HepG2 (cell line): ENCODE results near the gene C20orf204. TPM values are rescaled to one million over a fixed set of nuclear protein-coding genes. Genes with fewer than 3 reads are reported as not detected.

Experiments
- CBX5 ChIP-seq: sonication (generic); formaldehyde crosslinking; IDR thresholded peaks from 2 replicates; pipeline ENCODE4 v1.4.0; 2020; ENCODE audit warnings: missing genetic modification reagents, borderline replicate concordance
- FLYWCH1 ChIP-seq: sonication (generic); formaldehyde crosslinking; IDR thresholded peaks from 2 replicates; pipeline ENCODE4 v1.8.1; 2023; ENCODE audit warnings: mild to moderate bottlenecking, missing genetic modification reagents
- FOXO4 ChIP-seq: sonication (generic); formaldehyde crosslinking; conservative IDR thresholded peaks from 2 replicates; pipeline ENCODE4 v1.8.1; 2023; ENCODE audit warnings: missing genetic modification reagents
- IRF2 ChIP-seq: IDR thresholded peaks from 2 replicates; pipeline ENCODE4 v1.6.1; 2018; ENCODE audit warnings: missing genetic modification reagents, missing compliant biosample characterization
- KDM4B ChIP-seq: sonication (generic); formaldehyde crosslinking; IDR thresholded peaks from 2 replicates; pipeline ENCODE4 v1.4.0; 2020; ENCODE audit warnings: missing genetic modification reagents
- MATR3 ChIP-seq: sonication (generic); formaldehyde crosslinking; IDR thresholded peaks from 2 replicates; pipeline ENCODE4 v1.4.0; 2020; ENCODE audit warnings: missing genetic modification reagents
- NFAT5 ChIP-seq: sonication (generic); formaldehyde crosslinking; IDR thresholded peaks from 2 replicates; pipeline ENCODE4 v1.4.0; 2020; ENCODE audit warnings: missing genetic modification reagents
- SKI ChIP-seq: fragments of 450-650 bp; IDR thresholded peaks from one replicate; pipeline ENCODE4 v1.6.1; 2018; ENCODE audit warnings: mild to moderate bottlenecking; ENCODE audit not compliant: partially characterized antibody
- SMARCC2 ChIP-seq: fragments of 450-650 bp; IDR thresholded peaks from 2 replicates; pipeline ENCODE4 v1.6.1; 2017; ENCODE audit warnings: antibody characterized with exemption, mild to moderate bottlenecking
- THAP11 ChIP-seq: IDR thresholded peaks from 2 replicates; pipeline ENCODE4 v1.6.1; 2016; ENCODE audit warnings: missing biosample characterization, missing genetic modification reagents
- ZNF180 ChIP-seq: sonication (generic); formaldehyde crosslinking; IDR thresholded peaks from 2 replicates; pipeline ENCODE4 v1.4.0; 2020; ENCODE audit warnings: low read depth, missing genetic modification reagents, borderline replicate concordance
- ZNF296 ChIP-seq: sonication (generic); formaldehyde crosslinking; conservative IDR thresholded peaks from 2 replicates; pipeline ENCODE4 v1.5.0; 2020; ENCODE audit warnings: mild to moderate bottlenecking, missing genetic modification reagents
- ZNF33A ChIP-seq: sonication (generic); formaldehyde crosslinking; IDR thresholded peaks from 2 replicates; pipeline ENCODE4 v1.5.1; 2020; ENCODE audit warnings: missing genetic modification reagents, mild to moderate bottlenecking, moderate library complexity, borderline replicate concordance
- ZNF546 ChIP-seq: sonication (generic); formaldehyde crosslinking; conservative IDR thresholded peaks from 2 replicates; pipeline ENCODE4 v1.8.1; 2023; ENCODE audit warnings: mild to moderate bottlenecking, missing genetic modification reagents
- ZNF619 ChIP-seq: sonication (generic); formaldehyde crosslinking; IDR thresholded peaks from 2 replicates; pipeline ENCODE4 v1.4.0; 2020; ENCODE audit warnings: mild to moderate bottlenecking, missing genetic modification reagents
- ZNF83 ChIP-seq: sonication (generic); formaldehyde crosslinking; IDR thresholded peaks from 2 replicates; pipeline ENCODE4 v1.4.0; 2020; ENCODE audit warnings: missing genetic modification reagents, mild to moderate bottlenecking, borderline replicate concordance
- polyA plus RNA-seq, 8 experiments: library from polyadenylated mRNA; depleted of rRNA in 3 of 8; stranded (reverse) in 7 of 8; unstranded in 1 of 8; fragments of >200 nt; fragmentation: Illumina TruSeq in 4 of 8; extraction: Trizol in 4 of 8; gene quantifications; 2 replicates each; pipeline versions ENCODE4 v1.2.1 to v1.2.3, GENCODE V29; 2011 to 2016; ENCODE audit warnings: low read depth in 4 of 8, missing spikeins in 1 of 8, mixed read lengths in 1 of 8; ENCODE audit not compliant: insufficient read depth in 1 of 8
- total RNA-seq, 5 experiments: library from RNA; depleted of rRNA; stranded (reverse); fragments of >200 nt; fragmentation: Illumina TruSeq; extraction: Trizol; gene quantifications; 2 replicates each; pipeline ENCODE4 v1.2.3, GENCODE V29; 2016; ENCODE audit warnings: low read depth in 1 of 5

C20orf204 gene
- total and polyA plus RNA-seq, 2 of the 13 experiments (the other 11 are each of a cell fraction or from before 2014, with no cell fraction given), result 22.1 to 80.0 TPM

- TF ChIP-seq FOXO4 (no peak), ZNF296 (CRISPR knock-in tag) (peak; percentile 43; the same call in 1 of the 2 replicates), ZNF546 (no peak; the same call in 1 of the 2 replicates), IRF2 (CRISPR knock-in tag) (peak; percentile 66), ZNF33A (no peak), THAP11 (CRISPR knock-in tag) (peak; percentile 88), ZNF619 (CRISPR knock-in tag) (no peak), ZNF83 (CRISPR knock-in tag) (no peak), SKI (no peak), NFAT5 (no peak), CBX5 (CRISPR knock-in tag) (peak; percentile 62; the same call in 1 of the 2 replicates), FLYWCH1 (CRISPR knock-in tag) (no peak; the same call in 1 of the 2 replicates), SMARCC2 (no peak), MATR3 (CRISPR knock-in tag) (0 out of 2 replicates have a peak, but pooled peaks have one; percentile 16), ZNF180 (CRISPR knock-in tag) (peak; percentile 78; the same call in 1 of the 2 replicates), KDM4B (CRISPR knock-in tag) (peak; percentile 35; the same call in 1 of the 2 replicates)
These were observed 21.9 kb downstream of the C20orf204 start (continued) for GRCh38 chr20:64057628-64058498.
